Measurements from ENCODE around the gene GOSR1.

Gene GOSR1

GRCh38 chr17:30576326-30576861 lies 99.2 kb downstream of the GOSR1 start:
- DNase-seq: no peak
